HuH-7 (cell line): ENCODE data around the gene HNRNPK.
A peak's percentile ranks its signal among the peaks of the same experiment; 100 is the strongest.

ENCODE experiments used
- DNase-seq: peaks from one replicate; pipeline ENCODE4 v3.0.0; 2011; ENCODE audit warnings: low spot score

Gene HNRNPK

DNA sequence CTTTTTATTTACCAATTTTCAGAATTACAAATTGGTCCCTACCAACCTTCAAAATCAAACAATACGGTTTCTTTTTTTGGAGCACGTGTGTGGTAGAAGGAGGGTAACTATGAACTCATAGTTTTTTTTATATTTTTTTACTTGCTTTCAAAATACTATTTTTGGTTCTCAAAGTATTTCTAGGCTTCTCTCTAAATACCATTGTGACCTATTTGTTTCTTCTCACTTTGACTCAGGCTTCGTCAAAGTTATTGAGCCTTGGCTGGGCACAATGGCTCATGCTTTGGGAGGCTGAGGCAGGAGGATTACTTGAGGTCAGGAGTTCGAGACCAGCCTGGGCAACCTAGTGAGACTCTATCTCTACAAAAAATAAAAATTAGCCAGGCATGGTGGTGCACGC, 47.2 kb downstream of the HNRNPK start:
- no peak for DNase-seq

DNA sequence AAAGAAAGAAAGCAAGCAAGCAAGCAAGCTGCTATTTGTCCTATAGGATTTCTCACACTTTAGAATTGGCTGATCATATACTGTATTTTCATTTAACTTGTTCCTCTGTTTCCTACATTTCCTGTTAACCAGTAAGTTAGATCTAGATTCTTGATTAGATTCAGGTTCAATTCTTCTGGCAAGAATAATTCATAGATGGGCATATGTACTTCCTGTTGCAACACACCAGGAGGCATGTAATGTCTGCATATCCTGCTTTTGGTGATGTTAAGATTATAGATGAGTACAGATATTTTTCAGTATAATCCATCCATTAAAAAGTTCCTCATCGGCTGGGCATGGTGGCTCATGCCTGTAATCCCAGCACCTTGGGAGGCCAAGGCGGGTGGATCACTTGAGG, 48.0 kb downstream of the HNRNPK start:
- DNase-seq, result no peak

DNA sequence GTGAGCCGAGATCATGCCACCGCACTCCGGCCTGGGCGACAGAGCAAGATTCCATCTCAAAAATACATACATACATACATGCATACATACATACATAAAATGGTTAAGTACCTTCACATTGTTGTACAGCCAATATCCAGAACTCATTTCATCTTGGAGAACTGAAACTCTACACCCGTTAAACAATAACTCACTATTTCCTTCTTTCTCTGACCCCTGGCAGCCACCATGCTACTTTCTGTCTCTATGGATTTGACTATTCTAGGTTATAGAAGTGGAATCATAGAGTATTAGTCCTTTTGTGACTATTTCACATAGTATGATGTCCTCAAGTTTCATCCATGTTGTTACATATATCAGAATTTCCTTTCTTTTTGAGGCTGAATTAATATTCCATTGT, 49.1 kb downstream of the HNRNPK start:
- no peak for DNase-seq

DNA sequence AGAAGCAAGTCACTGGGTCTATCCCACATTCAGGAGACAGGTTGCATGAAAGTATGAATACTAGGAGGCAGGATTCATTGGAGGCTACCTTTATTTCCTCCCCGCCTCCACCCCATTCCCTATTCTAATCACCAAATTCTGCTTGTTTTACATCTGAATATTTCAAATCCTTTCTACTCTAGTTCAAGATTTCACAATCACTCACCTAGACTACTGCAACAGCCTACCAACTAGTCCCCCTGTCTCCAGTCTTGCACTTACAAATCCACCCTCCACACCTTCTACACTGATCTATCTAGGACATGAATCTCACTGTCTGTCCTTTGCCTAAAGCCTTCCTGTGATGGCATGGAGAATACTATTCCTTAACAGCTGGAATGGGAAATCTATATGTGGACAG, 52.4 kb downstream of the HNRNPK start:
- no peak for DNase-seq

DNA sequence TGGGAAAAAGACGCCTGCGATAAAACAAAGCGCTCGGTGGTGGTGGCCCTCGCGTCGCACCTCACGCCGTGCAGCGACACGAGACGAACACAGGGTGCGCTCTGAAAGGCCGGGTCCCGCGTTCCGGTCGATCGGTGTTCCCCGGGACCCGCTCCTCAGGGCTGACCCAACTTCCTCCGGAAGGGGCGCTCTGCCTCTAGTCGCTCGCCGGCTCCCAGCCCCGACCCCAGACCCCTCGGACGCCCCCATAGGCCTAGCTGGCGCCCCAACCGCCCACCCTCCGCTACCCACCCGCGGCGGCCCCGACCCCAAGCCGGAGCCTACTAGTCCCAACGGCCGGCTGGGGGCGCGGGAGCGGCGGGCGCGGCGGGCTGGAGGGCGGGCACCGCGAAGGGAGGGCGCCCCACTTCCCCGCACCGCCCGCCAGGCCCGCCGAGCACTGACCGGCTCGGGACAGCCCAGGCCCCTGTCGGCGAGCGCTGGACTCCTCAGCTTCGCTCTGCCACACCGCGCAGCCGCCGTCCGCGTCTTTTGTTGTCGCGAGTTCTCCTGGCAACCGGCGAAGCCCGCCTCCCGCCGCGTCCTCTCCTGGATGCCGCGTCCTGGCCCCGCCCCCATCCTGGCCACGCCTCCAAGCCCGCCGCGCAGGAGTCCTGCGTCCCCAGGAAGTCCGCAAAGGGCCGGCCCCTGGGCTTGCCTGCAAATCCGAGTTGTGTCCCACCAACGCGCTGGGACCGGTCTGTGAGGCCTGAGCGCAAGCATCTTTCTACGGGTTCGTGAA, 58.9 kb downstream of the HNRNPK start, which contains the start of gene KIF27:
KIF27 (minus strand) TSS at position 506 of the 781 bp plus-strand sequence. CDS start 5,841 bp downstream, outside the sequence.
- peak; percentile 83 for DNase-seq

DNA sequence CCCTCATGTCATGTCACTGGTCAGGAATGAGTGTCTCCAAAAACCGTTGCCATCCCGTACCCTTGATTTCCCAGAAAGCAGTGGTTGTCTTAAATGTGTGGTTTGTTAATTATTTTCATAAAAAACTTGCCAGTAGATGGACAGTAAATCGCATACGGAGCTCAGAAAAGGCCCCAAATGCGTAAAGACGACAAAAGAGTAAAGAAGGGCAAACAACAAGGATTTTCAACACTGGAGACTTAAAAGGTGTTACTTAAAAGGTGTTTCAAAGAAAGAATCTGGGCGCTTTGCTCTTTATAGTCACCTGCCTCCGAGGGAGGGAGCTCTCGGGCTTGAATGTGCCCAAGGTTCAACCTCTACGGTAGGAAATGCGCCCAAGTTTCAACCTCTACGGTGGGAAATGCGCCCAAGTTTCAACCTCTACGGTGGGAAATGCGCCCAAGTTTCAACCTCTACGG, 59.5 kb downstream of the HNRNPK start:
- no peak for DNase-seq

DNA sequence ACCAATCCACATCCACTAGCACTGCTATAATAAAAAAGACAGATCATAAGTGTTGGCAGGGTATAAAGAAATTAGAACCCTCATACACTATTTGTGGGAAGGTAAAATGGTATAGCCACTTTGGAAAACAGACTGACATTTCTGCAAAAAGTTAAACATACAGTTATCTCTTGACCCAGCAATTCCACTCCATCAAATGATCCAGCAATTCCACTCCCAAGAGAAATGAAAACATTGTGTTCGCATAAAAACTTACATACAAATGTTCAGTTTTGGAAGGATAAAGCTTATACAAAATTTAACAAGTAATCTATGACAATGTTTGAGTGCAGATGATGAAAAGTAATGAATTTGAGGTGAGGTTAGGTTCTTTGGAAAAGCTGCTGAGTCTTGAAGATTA, 60.9 kb downstream of the HNRNPK start:
- no peak for DNase-seq
